Right atrium auricular region (tissue), 2 donors: Measurements from ENCODE around the gene TCF20. TPM values are rescaled to one million over a fixed set of nuclear protein-coding genes. Genes with fewer than 3 reads are reported as not detected.

Experiments
- DNase-seq: peaks from one replicate; pipeline ENCODE4 v3.0.0-alpha.2; 2019; ENCODE audit warnings: low spot score
- H3K27ac ChIP-seq, 2 donors: fragments of 200-600 bp; sonication (generic); 1 replicate in 1 of 2; 2 replicates in 1 of 2; pipeline ENCODE4 v1.5.1; 2016 to 2019
- H3K27me3 ChIP-seq, 2 donors: fragments of 200-600 bp; sonication (generic); one replicate each; pipeline versions ENCODE4 v1.5.1 to v1.6.0; 2017 to 2019
- H3K36me3 ChIP-seq: fragments of 200-600 bp; sonication (generic); one replicate; pipeline ENCODE4 v1.5.1; 2016
- H3K4me1 ChIP-seq, 2 donors: fragments of 200-600 bp; sonication (generic); one replicate each; pipeline versions ENCODE4 v1.5.1 to v1.6.0; 2017 to 2019
- H3K4me3 ChIP-seq, 2 donors: fragments of 200-600 bp; sonication (generic); 1 replicate in 1 of 2; 2 replicates in 1 of 2; pipeline ENCODE4 v1.5.1; 2017 to 2019; ENCODE audit warnings: mild to moderate bottlenecking in 1 of 2, moderate library complexity in 1 of 2
- H3K9me3 ChIP-seq, 2 donors: fragments of 200-600 bp; sonication (generic); one replicate each; pipeline ENCODE4 v1.5.1; 2019
- CTCF ChIP-seq, 2 donors: fragments of 200-600 bp; sonication (generic); IDR thresholded peaks; one replicate each; pipeline ENCODE4 v1.5.1; 2019; ENCODE audit warnings: antibody characterized with exemption in 2 of 2
- total RNA-seq, 2 donors: library from RNA; depleted of rRNA; stranded (reverse); fragments of >200 nt; gene quantifications; one replicate each; pipeline ENCODE4 v1.1.0, GENCODE V29; 2016

TCF20 gene
- total RNA-seq, 2 donors from 2014 or later, result 13.6 to 15.5 TPM

- DNase-seq, result no peak
- H3K4me1 ChIP-seq, result peaks cover 0 to 19% of the 10 kb centered on the region in 2 donors
- no peak overlapping the region for H3K27ac ChIP-seq
- no peak for TF ChIP-seq CTCF (IDR thresholded peaks at IDR 0.05)
- no peaks in the 10 kb centered on the region for H3K9me3 ChIP-seq
- no peak overlapping the region for H3K4me3 ChIP-seq
- no peaks in the 10 kb centered on the region for H3K36me3 ChIP-seq
- H3K27me3 ChIP-seq, result no peaks in the 10 kb centered on the region
These were observed 22.5 kb upstream of the TCF20 start for GRCh38 chr22:42292732-42293520.

GRCh38 chr22:42291287-42291686 lies 20.8 kb upstream of the TCF20 start:
- Histone ChIP-seq H3K9me3 (no peaks in the 10 kb centered on the region), H3K4me1 (peaks cover 0 to 12% of the 10 kb centered on the region in 2 donors), H3K27me3 (no peaks in the 10 kb centered on the region), H3K27ac (no peak overlapping the region), H3K4me3 (no peak overlapping the region), H3K36me3 (no peaks in the 10 kb centered on the region)
- DNase-seq, result no peak
- TF ChIP-seq CTCF (IDR thresholded peaks at IDR 0.05), result no peak

GRCh38 chr22:42289671-42290541 lies 19.5 kb upstream of the TCF20 start:
- Histone ChIP-seq H3K4me3 (no peak overlapping the region), H3K36me3 (no peaks in the 10 kb centered on the region), H3K9me3 (no peaks in the 10 kb centered on the region), H3K27me3 (no peaks in the 10 kb centered on the region), H3K27ac (no peak overlapping the region), H3K4me1 (peaks cover 0 to 9% of the 10 kb centered on the region in 2 donors)
- no peak for DNase-seq
- TF ChIP-seq CTCF (IDR thresholded peaks at IDR 0.05), result no peak

- no peak overlapping the region for H3K4me3 ChIP-seq
- H3K9me3 ChIP-seq, result no peaks in the 10 kb centered on the region
- no peak for DNase-seq
These were observed 18.3 kb upstream of the TCF20 start for GRCh38 chr22:42288791-42289190.

More at GRCh38 chr22:42288791-42289190, 18.3 kb upstream of the TCF20 start:
- no peak for TF ChIP-seq CTCF (IDR thresholded peaks at IDR 0.05)
- Histone ChIP-seq H3K4me1 (peaks cover 0 to 13% of the 10 kb centered on the region in 2 donors), H3K27ac (no peak overlapping the region), H3K36me3 (no peaks in the 10 kb centered on the region), H3K27me3 (peaks cover 0 to 6% of the 10 kb centered on the region in 2 donors)
